Measurements from ENCODE around the gene OCA2.
"Not testable (repeated sequence)": the region's sequence is repeated elsewhere in the genome, so short reads cannot be mapped to it uniquely, and the experiment has no call there.

Gene OCA2

DNA sequence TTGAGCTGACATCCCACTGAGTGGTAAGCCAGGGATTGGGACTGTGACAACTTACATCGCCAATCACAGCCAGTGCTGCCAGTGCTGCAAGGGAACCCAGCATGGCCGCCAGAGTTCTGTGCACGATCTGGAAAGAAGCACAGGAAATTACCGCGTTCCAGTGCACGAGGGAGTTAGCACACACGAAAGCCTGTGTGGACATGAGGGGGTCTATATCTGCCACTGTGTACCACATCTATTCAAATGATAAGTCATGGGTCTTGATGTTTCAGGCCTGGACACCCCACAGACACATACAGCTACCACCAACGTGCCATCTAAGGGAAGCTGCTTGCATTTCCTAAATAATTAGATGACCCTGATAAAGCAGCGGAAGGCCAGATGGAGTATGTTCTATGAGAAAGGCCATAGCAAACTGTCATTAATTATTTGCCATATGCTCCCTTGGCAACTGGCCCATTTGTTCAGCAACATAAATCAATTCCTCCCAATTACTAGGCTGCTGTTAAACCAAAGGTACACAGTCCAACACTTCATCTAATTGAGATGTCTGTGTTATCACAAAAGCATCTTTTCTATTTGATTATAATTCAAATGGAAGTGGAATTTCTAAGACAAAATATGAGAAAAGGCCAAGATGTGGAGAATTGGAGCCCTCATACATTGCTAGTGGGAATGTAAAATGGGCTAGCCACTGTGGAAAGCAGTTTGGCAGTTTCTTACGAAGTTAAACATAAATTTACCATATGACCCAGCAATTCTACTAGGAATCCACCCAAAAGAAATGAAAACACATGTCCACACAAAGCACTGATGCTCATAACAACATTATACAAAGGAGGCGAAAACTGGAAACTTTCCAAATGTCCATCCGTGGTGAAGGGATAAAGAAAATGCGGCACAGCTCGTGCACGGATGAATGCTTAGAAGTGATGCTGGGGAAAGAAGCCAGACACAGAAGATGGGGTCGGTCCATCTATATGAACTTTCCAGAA, 108.3 kb downstream of the OCA2 start:
- DNase-seq, result no peak

DNA sequence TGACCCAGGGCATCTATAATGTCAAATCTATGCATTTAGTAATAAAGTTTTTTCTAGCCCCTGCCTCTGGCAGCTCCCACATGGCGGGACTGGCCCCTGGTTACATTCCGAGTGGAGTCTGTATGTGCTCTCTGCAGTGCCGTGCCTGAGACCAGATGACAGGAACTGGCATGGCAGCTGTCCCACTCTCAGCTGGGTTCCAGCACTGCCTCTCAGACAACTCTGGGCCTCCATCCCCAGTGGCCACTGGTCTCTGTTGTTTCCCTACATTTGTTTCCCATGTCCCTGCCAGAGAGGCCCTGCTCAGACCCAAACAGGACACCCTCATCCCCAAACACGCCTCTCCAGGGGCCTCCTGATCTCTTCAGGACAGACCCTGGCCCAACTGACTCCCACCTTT, 109.3 kb downstream of the OCA2 start:
- DNase-seq, result no peak

DNA sequence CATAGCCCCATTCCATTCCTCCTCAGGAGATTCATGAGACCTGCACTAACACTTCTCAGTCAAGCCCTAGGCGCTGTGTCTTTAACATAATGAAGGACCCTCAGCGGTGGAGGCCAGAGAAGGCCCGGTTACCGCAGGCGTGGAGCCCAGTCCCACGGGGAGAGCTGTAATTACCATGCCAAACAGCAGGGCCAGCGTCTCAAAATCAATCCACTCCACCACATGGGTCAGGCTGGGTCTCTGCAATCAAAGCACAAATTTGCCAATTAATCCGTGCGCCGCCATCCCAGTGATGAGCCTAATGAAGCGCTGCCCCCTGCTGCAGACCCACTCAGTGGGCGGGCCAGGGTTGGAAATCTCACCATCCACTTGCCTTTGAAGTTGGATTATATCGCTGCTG, 109.7 kb downstream of the OCA2 start:
- no peak for DNase-seq

DNA sequence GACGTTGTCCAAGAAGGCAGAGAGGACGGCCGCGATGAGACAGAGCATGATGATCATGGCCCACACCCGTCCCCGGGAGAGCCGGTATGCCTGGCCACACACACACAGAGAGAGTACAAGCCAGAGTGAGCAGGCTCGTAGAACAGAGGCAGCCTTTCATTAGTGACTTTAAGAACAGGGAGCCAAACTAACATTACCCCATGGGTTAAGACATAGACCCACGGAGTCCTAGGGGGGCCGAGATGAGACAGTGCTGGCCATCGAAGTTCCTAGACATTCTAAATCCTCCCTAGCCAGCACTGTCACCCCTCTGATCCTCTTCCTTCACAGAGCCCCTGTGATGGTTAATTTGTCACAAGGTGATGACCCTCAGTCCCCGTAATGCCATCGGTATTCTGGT, 114.0 kb downstream of the OCA2 start:
- DNase-seq, result no peak

DNA sequence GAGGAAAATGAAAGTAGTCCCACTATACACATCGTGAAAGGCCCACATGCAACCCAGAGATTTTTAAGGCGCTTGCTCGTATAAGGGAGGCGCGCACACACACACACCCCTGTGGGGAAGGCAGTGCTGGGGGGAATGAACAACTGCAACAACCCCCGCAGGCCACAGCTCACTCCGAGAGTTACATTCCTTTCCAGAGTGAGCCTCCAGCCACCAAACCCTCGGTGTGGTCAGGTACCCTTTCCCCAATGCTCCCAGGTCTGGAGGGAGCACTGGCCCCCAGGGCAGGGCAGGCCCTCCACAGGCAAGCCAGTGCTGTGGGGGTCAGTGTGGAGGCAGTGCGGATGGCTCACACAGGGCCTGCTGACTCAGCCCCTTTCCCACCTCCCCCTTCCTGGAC, 115.6 kb downstream of the OCA2 start:
- DNase-seq, result no peak

DNA sequence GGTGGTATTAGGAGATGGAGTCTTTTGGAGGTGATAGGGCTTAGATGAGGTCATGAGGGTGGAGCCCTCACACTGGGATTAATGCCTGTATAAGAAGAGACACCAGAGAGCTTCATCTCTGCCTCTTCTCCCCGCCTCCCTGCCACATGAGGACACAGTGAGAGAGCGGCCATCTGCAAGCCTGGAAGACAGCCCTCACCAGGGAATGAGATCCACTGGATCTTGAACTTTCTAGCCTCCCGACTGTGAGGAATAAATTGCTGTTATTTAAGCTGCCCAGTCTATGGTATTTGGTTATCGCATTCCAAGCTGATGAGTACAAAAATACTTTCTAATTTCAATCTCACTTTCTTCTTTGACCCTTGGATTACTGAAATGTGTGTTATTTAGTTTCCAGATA, 121.4 kb downstream of the OCA2 start:
- DNase-seq, result no peak

DNA sequence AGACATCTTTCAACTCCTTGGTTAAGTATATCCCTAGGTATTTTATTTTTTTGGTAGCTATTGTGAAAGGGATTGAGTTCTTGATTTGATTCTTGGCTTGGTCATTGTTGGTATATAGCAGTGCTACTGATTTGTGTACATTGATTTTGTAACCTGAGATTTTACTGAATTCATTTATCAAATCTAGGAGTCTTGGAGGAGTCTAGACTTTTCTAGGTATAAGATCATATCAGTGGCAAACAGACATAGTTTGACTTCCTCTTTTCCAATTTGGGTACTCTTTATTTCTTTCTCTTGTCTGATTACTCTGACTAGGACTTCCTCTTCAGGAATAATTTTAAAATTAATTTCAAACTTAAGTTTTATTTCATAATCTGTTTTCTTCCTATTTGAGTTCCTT, 125.2 kb downstream of the OCA2 start:
- DNase-seq, result no peak

DNA sequence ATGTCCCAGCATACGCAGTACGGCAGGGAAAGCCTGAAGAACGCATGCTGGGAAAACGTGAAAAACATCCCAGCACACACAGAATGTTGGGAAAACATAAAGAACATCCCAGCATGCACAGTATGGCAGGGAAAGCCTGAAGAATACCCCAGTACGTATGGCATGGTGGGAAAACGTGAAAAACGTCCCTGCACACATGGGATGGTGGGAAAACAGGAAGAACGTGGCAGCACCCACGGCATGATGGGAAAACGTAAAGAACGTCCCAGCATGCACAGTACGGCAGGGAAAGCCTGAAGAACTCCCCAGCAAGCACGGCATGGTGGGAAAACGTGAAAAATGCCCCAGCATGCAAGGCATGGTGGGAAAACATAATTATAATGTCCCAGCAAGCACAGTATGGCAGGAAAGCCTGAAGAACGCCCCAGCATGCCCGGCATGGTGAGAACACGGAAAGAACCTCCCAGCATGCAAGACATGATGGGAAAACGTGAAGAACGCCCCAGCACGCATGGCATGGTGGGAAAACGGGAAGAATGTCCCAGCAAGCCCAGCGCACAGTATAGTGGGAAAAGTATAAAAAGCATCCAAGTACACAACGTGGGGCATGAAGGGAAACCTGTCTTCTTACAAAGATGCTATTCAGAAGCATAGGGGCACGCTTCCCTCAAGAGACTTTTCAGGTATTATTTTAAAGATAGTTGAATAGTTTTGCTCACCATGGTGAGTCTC, 128.3 kb downstream of the OCA2 start:
- no peak for DNase-seq

DNA sequence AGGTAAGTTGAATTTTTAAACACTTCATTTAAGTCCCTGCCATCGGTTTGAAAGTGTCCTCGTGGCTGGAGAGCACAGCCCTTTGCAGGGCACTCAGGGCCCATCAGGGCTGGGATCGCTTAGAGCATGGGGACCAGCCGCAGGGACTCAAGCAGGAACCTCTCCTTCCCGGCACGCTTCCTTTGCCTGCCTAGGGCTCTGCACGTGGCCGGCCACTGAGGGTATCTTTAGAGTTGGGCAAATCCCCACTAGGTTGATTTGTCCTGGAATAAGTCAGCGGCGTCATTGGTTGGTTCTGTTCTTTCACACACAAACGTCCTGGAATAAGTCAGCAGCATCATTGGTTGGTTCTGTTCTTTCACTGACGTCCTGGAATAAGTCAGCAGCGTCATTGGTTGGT, 131.6 kb downstream of the OCA2 start:
- DNase-seq, result no peak

DNA sequence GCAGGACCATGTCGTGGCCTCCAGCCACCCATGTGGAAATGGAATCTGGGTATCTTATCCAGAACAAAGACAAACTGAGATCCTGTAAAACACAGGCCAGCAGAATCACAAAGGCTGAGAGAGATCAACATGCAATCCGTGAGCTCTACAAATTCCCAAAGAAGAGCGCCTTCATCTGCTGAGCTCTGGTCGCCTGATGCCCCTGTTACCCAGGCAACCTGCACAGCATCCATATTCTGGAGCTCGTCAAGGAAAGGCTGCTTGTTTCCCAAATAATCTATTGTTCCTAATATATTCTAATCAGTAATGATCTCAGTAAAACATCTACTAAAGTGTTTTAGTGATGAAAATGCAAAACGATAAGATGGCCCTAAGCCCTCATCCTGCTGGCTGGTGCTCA, 133.6 kb downstream of the OCA2 start:
- DNase-seq, result no peak

DNA sequence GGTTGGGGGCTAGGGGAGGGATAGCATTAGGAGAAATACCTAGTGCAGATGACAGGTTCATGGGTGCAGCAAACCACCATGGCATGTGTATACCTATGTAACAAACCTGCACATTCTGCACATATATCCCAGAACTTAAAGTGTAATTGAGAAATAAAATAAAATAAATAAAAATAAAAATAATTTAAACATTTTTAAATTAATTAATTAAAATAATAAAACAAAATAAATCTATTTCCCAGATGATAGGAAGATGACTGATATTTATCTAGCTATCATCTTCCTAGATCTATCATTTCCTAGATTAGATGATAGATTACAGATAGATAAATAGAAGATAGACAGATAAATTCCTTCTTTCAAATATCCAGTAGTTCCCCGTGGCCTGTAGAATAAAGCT, 137.3 kb downstream of the OCA2 start:
- no peak for DNase-seq

DNA sequence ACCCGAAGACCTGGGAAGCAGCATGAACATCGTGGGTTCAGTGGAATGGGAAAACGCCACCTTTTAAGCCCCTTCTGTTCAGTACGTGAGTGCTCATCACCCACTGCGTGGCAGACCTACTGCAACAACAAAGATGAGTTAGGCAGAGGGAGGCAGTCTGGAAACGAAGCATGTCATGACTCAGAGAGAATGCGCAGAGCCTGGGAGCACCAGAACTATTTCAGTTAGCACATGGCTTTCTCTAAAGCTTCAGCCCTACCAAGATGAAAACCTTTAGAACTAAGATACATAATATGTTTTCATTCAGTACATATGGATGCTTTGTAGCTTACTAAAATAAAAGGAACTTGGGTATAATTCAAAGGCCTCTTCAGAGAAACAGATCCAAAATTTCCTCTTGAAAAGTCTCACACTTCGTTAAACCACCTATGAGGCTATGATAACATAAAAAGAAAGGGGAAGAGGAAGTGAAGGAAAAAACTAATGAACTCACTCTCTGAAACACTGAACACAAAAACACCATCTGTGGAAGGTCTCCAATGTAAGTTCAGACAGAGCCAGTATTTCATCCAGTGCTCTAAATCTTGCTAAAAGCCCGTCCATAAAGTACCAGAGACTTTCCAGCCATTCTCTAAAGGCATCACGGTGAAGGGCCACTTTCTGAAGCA, 140.1 kb downstream of the OCA2 start:
- DNase-seq, result no peak

DNA sequence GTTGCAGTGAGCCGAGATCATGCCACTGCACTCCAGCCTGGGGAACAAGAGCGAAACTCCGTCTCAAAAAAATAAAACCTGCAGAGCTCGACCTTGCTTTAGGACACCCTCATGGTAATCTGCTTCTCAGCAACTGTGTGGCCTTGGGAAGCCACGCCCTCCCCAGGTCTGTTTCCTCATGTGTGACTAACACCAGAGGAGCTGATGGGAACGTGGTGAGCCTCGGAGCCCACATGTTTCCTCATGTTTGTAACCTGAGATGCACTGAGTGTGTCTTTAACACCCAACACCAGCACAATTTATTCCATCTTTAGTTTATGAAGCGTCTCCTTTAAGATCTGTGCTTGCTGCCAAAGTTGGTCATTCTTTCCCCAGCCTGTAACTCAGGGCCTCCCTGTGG, 142.8 kb downstream of the OCA2 start:
- no peak for DNase-seq

DNA sequence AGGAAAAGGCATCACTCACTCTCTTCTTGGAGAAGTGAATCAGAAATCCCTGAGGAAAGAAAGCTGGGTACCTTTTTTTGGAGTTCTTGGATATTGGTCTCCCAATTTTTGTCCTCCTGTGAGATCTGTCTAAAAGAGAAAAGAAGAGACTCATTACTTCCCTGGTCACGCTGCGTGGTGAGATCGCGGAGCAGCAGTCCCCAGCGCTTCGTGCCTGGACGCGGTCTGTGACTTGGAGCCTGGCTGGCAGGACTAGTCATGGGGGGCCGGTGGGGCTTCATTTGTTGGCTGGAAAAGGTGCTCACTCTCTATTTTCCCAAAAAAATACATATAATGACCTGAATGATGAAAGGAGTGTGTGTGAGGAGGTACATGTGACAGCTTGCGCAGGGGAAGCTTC, 144.0 kb downstream of the OCA2 start:
- no peak for DNase-seq

DNA sequence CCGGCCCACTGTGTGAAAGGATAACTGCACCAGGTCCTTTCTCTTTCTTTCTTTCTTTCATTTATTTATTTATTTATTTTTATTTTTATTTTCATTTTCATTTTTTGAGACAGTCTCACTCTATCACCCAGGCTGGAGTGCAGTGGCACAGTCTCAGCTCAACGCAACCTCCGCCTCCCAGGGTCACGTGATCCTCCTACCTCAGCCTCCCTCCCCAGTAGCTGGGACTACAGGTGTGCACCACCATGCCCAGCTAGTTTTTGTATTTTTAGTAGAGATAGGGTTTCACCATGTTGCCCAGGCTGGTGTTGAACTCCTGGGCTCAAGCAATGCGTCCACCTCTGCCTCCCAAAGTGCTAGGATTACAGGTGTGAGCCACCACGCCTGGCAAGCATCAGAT, 146.5 kb downstream of the OCA2 start:
- DNase-seq, result not testable (repeated sequence)

DNA sequence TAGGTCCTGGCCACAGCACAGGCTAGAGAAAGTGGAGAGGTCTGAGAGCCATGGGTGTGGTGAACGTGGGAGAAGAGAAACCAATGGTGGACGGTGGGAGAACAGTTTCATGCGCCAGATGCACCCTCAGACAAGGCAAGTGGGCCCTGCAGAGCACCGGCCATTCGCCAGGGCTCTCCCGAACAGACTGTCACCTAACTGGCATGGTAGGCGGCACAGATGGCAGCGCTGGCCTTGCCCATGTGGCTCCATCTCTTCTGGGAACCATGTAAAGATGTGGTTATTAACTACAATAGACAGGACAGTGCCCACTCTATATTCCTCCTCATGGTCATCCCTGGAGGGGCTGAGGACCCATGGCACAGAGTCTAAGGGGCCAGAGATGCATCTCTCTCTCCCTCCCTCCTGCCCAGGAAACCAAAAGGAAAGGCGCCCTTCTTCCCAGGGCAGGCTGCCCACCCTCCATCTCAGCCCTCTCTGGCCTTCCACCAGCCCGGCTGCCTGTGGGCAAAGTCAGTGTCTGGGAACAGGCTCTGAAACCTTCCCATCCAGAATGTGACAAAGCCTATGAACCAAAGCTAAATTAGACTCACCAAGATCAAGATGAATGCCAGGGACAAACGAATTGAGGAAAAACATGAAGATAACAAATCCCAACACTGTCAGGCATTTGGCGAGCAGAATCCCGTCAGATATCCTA, 147.8 kb downstream of the OCA2 start:
- DNase-seq, result no peak

DNA sequence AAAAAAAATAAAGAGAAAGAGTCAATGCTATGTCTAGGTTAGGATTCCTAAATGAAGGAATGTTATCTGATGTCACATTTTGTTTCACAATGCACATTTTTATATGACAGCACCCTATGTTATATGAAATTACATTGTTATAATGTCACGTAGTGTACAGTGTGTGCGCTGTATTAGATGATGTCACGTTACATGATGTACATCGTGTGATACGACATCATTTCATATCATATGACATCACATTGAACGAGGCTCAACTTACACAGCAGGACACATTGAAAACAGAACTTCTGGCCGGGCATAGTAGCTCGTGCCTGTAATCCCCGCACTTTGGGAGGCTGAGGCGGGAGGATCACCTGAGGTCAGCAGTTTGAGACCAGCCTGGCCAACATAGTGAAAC, 150.0 kb downstream of the OCA2 start:
- DNase-seq, result no peak

DNA sequence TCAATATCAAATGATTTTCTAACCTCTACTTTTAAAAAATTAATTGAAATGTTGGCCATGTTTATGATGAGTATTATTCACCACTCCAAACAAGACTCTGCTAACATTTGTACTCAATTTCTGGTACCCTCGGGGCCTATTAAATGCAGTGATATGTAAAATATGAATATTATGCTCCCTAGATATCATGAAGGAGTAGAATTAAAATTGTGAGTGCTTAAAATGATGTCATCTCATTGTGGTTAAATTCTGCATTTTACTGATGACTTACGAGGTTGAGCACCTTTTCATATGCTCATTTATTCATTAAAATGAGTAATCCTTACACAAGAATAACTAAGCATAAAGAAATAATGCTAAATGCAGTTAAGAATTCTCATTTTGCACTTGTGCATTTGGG, 159.9 kb downstream of the OCA2 start:
- no peak for DNase-seq

DNA sequence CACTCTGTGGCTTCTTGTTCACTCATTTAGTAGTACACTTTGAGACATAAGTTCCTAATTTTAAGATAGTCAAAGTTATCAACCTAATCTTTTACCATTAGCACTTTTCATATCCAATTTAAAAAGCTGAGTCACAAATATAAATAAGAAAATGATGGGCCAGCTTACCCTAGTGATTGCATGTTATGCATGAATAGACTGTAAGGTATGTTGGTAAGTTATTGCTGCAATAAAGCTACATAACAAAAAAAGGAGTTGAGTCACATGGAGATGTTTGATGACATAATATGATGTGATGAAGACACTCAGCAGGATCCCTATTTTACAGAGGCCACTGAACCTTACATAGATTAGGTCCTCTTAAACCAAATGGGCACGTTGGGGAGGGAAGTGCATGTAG, 161.3 kb downstream of the OCA2 start:
- no peak for DNase-seq

DNA sequence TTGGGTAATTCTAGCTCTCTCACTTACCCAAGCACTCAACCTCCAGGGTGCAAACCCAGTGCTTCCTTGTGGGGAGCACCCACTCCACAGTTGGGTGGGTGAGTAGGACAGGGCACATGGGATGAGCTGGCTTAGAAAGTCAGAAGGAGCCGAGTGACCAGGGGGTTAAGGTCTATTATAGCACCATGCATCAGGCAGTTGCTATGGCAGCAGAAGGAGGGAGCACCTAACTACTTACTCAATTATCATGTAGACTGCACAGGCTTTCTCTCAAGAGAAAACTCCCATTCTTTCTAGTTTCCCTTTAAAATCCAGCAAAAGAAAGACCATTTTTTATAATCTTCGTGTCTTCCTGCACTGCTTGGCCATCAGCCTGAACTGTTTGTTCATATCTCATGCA, 163.0 kb downstream of the OCA2 start:
- DNase-seq, result no peak

DNA sequence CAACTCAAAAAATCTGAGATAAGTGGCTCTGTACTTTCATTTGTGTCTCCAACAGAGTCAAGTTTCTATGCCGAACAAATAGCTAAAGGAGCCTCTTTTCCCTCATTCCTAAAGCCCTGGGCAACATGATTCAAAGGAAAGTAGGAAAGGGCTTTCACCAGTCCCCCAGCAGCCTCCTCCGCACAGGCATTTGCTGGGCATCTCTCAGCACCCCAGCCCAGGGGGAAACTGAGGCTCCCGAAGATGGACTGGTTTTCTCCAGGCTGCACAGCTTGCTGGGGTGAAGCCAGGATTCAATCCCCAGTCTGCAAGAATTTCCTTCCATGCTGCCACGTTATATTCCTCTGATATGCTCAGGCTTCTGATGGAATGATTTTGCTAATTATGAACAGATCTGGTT, 163.8 kb downstream of the OCA2 start:
- DNase-seq, result no peak

DNA sequence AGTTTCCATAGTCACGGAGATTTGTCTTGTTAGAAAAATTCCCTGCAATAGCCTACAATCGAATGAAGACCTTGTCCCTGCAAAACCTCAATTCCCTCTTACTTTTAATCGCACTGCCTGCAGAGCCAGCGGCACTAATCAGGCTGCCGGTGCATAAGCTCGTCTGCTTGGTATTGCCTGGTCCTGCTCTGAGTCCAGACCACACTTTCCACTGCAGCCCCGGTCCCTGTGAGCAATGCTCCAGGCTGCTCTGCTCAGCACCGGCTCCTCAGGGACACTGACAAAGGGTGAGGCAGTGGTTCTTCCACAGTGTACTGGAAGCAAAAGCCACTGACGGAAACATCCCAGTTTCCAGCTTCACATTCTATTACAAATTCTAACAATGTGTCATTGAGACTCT, 164.3 kb downstream of the OCA2 start:
- no peak for DNase-seq

DNA sequence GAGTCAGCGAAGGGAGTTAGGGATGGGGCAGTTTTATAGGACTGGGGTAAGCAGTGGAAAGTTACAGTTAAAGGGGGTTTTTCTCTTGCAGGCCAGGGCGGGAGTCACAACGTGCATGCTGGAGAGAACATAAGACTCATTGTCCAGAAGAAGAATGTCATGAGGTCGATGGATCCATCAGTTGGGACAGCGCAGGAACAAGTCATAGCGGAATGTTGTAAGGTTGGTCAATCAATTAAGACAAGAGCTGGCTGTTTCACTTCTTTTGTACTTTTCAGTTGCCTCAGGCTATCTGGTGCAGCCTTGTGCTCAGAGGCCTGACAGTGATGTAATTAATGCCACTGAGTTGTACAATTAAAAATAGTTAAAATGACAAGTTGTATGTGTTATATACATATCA, 165.6 kb downstream of the OCA2 start:
- no peak for DNase-seq
